Measurements from ENCODE around the gene FGFR1OP2.

- 0 out of 4 replicates have a peak, but pooled peaks of 1 of the 2 experiments have one; percentile 25 for TF ChIP-seq REST (IDR thresholded peaks at IDR 0.05; ENCODE audit: insufficient read depth in 1 of 2, low read depth in 2 of 2, low read length in 2 of 2)
- no peak for TF ChIP-seq SIN3A (IDR thresholded peaks at IDR 0.05; ENCODE audit: borderline replicate concordance, insufficient read depth, low read length)
Measured at GRCh38 chr12:26971963-26972362, 33.7 kb downstream of the FGFR1OP2 start.
